Mucosa of descending colon (tissue), 3 donors: Measurements from ENCODE around the gene NKX6-1. TPM values are rescaled to one million over a fixed set of nuclear protein-coding genes. Genes with fewer than 3 reads are reported as not detected.

Experiments
- ATAC-seq: fragments of 200-7000 bp; cut with Tn5 transposase; one replicate; pipeline ENCODE4 v1.9.1; 2020; ENCODE audit warnings: mild to moderate bottlenecking, moderate library complexity
- DNase-seq, 3 donors: peaks; one replicate each; pipeline ENCODE4 v3.0.0-alpha.2; 2020
- H3K36me3 ChIP-seq: fragments of 200-600 bp; one replicate; pipeline ENCODE4 v1.8.0; 2021; ENCODE audit warnings: low read depth, mild to moderate bottlenecking
- H3K4me1 ChIP-seq: fragments of 200-600 bp; one replicate; pipeline ENCODE4 v1.8.0; 2021; ENCODE audit warnings: low read depth, mild to moderate bottlenecking
- H3K4me3 ChIP-seq: fragments of 200-600 bp; one replicate; pipeline ENCODE4 v1.8.0; 2021; ENCODE audit warnings: mild to moderate bottlenecking
- H3K9me3 ChIP-seq: fragments of 200-600 bp; one replicate; pipeline ENCODE4 v1.8.0; 2021; ENCODE audit warnings: mild to moderate bottlenecking
- CTCF ChIP-seq: fragments of 200-600 bp; IDR thresholded peaks from one replicate; pipeline ENCODE4 v1.8.0; 2022; ENCODE audit warnings: antibody characterized with exemption, mild to moderate bottlenecking
- intact Hi-C, 2 donors: fragments of 100-400 bp; cut with DNase I in 1 of 2; cut with micrococcal nuclease in 1 of 2; formaldehyde crosslinking; loops; one replicate each; pipeline versions ENCODE4 v1.11.0 to v1.11.1; 2022; cut with DNase I, micrococcal nuclease
- total RNA-seq, 3 donors: library from RNA; stranded (reverse); fragmentation: NEBNext Ultra II Directional in 2 of 3; extraction: Animal tissue kit (Norgen Biotek cat#: 25700) in 2 of 3; gene quantifications; one replicate each; pipeline versions ENCODE4 v1.2.1 to v1.2.4, GENCODE V29; 2021 to 2023
- donor health status: DM: no; HTN: no; CAD: no; lungs with moderate emphysema.
- donor health status: DM: no; HTN: no; CAD: no.
- donor health status: DM: no; HTN: yes; CAD: no.

The NKX6-1 gene
- total RNA-seq, 3 donors from 2014 or later: not detected

GRCh38 chr4:84530871-84531270 lies 31.8 kb upstream of the NKX6-1 start:
- no peaks in the 10 kb centered on the region for H3K9me3 ChIP-seq
- intact Hi-C loops: no loop called here

GRCh38 chr4:84530454-84530853 lies 31.4 kb upstream of the NKX6-1 start:
- no peak for ATAC-seq
- Histone ChIP-seq H3K9me3 (no peaks in the 10 kb centered on the region), H3K4me1 (no peaks in the 10 kb centered on the region), H3K36me3 (no peaks in the 10 kb centered on the region), H3K4me3 (no peak overlapping the region)
- DNase-seq: no peak
- no peak for TF ChIP-seq CTCF
- intact Hi-C loops: no loop called here

More at GRCh38 chr4:84530871-84531270, 31.8 kb upstream of the NKX6-1 start:
- ATAC-seq: no peak
- H3K4me3 ChIP-seq: no peak overlapping the region
- H3K4me1 ChIP-seq: no peaks in the 10 kb centered on the region
- TF ChIP-seq CTCF: no peak
- DNase-seq: no peak
- no peaks in the 10 kb centered on the region for H3K36me3 ChIP-seq

- Histone ChIP-seq H3K4me3 (no peak overlapping the region), H3K9me3 (no peaks in the 10 kb centered on the region), H3K4me1 (no peaks in the 10 kb centered on the region), H3K36me3 (no peaks in the 10 kb centered on the region)
- peak; percentile 20 for TF ChIP-seq CTCF
- no peak for ATAC-seq
- no peak for DNase-seq
- intact Hi-C loops: loop anchor here in 1 of 2 donors (10.0 kb wide), 1 partner anchor 884 kb away; no protein-coding TSS in a partner anchor
Measured at GRCh38 chr4:84529169-84529751, 30.2 kb upstream of the NKX6-1 start.

- intact Hi-C loops: loop anchor here in 1 of 2 donors (10.0 kb wide), 1 partner anchor 883 kb away; no protein-coding TSS in a partner anchor
- DNase-seq: no peak
- no peak for TF ChIP-seq CTCF
- no peak overlapping the region for H3K4me3 ChIP-seq
- no peaks in the 10 kb centered on the region for H3K9me3 ChIP-seq
- H3K36me3 ChIP-seq: no peaks in the 10 kb centered on the region
- H3K4me1 ChIP-seq: no peaks in the 10 kb centered on the region
- no peak for ATAC-seq
Measured at GRCh38 chr4:84527391-84527790, 28.3 kb upstream of the NKX6-1 start.

- H3K4me3 ChIP-seq: no peak overlapping the region
- DNase-seq (no peak), ATAC-seq (no peak)
- no peaks in the 10 kb centered on the region for H3K36me3 ChIP-seq
- TF ChIP-seq CTCF: no peak
- no peaks in the 10 kb centered on the region for H3K9me3 ChIP-seq
- intact Hi-C loops: no loop called here
- no peaks in the 10 kb centered on the region for H3K4me1 ChIP-seq
Measured at GRCh38 chr4:84515075-84515474, 16.0 kb upstream of the NKX6-1 start.

- H3K9me3 ChIP-seq: no peaks in the 10 kb centered on the region
- no peak for TF ChIP-seq CTCF
- no peaks in the 10 kb centered on the region for H3K4me1 ChIP-seq
- no peak for DNase-seq
- intact Hi-C loops: no loop called here
- H3K36me3 ChIP-seq: no peaks in the 10 kb centered on the region
- ATAC-seq: no peak
- H3K4me3 ChIP-seq: no peak overlapping the region
Measured at GRCh38 chr4:84512277-84512676, 13.2 kb upstream of the NKX6-1 start.
